Heart right ventricle (tissue), 16 donors: ENCODE results near the gene KRT34. TPM values are rescaled to one million over a fixed set of nuclear protein-coding genes. Genes with fewer than 3 reads are reported as not detected.
A peak's percentile ranks its signal among the peaks of the same experiment; 100 is the strongest.

Experiments used
- ATAC-seq, 8 donors: fragments of 200-7000 bp; cut with Tn5 transposase; one replicate each; pipeline ENCODE4 v1.9.1; 2020; ENCODE audit warnings: mild to moderate bottlenecking in 8 of 8, moderate library complexity in 8 of 8, moderate number of reproducible peaks in 1 of 8
- DNase-seq, 2 donors: peaks; one replicate each; pipeline ENCODE4 v3.0.0-alpha.2; 2020
- H3K27ac ChIP-seq, 10 donors: fragments of 200-600 bp; sonication (generic) in 2 of 10; one replicate each; pipeline versions ENCODE4 v1.5.0 to v1.8.0; 2020 to 2022; ENCODE audit warnings: mild to moderate bottlenecking in 3 of 10
- H3K27me3 ChIP-seq, 7 donors: fragments of 200-600 bp; one replicate each; pipeline ENCODE4 v1.8.0; 2021 to 2022; ENCODE audit warnings: mild to moderate bottlenecking in 2 of 7
- H3K36me3 ChIP-seq, 9 donors: fragments of 200-600 bp; sonication (generic) in 1 of 9; one replicate each; pipeline versions ENCODE4 v1.5.0 to v1.8.0; 2020 to 2022; ENCODE audit warnings: mild to moderate bottlenecking in 2 of 9
- H3K4me1 ChIP-seq, 9 donors: fragments of 200-600 bp; sonication (generic) in 1 of 9; one replicate each; pipeline versions ENCODE4 v1.5.0 to v1.8.0; 2020 to 2022; ENCODE audit warnings: mild to moderate bottlenecking in 4 of 9
- H3K4me3 ChIP-seq, 10 donors: fragments of 200-600 bp; sonication (generic) in 2 of 10; one replicate each; pipeline versions ENCODE4 v1.5.0 to v1.8.0; 2020 to 2022; ENCODE audit warnings: mild to moderate bottlenecking in 7 of 10, moderate library complexity in 2 of 10
- H3K9me3 ChIP-seq, 11 donors: fragments of 200-600 bp in 10 of 11; sonication (generic) in 2 of 11; one replicate each; pipeline versions ENCODE4 v1.5.0 to v1.8.0; 2013 to 2022; ENCODE audit warnings: mild to moderate bottlenecking in 2 of 11, control low read depth in 1 of 11, moderate library complexity in 1 of 11
- WGBS, 2 donors: extraction: QIAGEN DNeasy Blood & Tissue Kit; methylation state at CpG; one replicate each; pipeline ENCODE4 v1.1.7; 2013; ENCODE audit warnings: inconsistent platforms in 1 of 2; 5-methylcytosine and 5-hydroxymethylcytosine counted together
- intact Hi-C, 10 donors: fragments of 100-400 bp; cut with DNase I; formaldehyde crosslinking; loops; one replicate each; pipeline versions ENCODE4 v1.11.1 to v1.14.2; 2022
- polyA plus RNA-seq, 2 donors: library from polyadenylated mRNA; stranded (reverse); fragments of 200-250 nt; gene quantifications; one replicate each; pipeline ENCODE4 v1.2.3, GENCODE V29; 2013
- total RNA-seq, 10 donors: library from RNA; stranded (reverse); fragmentation: NEBNext Ultra II Directional in 3 of 10; extraction: Animal tissue kit (Norgen Biotek cat#: 25700) in 3 of 10; gene quantifications; one replicate each; pipeline versions ENCODE4 v1.2.1 to v1.2.4, GENCODE V29; 2021 to 2023
- TF ChIP-seq, protein P1 (sequence below), 9 donors: fragments of 200-600 bp; sonication (generic) in 2 of 9; IDR thresholded peaks; one replicate each; pipeline versions ENCODE4 v1.5.0 to v1.8.0; 2021 to 2022; ENCODE audit warnings: antibody characterized with exemption in 9 of 9, mild to moderate bottlenecking in 5 of 9, moderate library complexity in 1 of 9
- donor health status: Arrhythmogenic right ventricular cardiomyopathy.
- donor health status: ischemic (EF 13 %, LVEDD 7.1; RV severe dilation, severe dysfunction).
- donor health status: healthy with polysubstance abuse.
- donor health status: DM: no; HTN: yes; CAD: no.
- donor health status: DM: no; HTN: no; CAD: no.
- donor health status: ischemic (EF 25% LVEDD 6.9; RV normal size, moderate dysfunction).
- donor health status: ischemic (EF 25% LVEDD 5.7; RV mildly dilated, moderate dysfunction).
- donor health status: healthy.
- donor health status: DM: yes; HTN: yes; CAD: no.
- donor health status: Ischemic cardiomyopathy.
- donor health status: ischemic (EF 35%, LVEDD 5.7; RV mildly dilated, moderate dysfunction).
- donor health status: nonischemic (EF 11% LVEDD 7.7; RV severe dilation, severe dysfunction).
- donor health status: DM: yes; HTN: yes; CAD: no.
- donor health status: PGD.
- donor health status: ischemic (EF 29% LVEDD 5.4; RV normal size, mild dysfunction).
- donor health status: nonischemic (EF 23%, LVEDD 6.1; RV moderate dilation, normal function).

The KRT34 gene
- total and polyA plus RNA-seq, 12 donors: not detected

DNA sequence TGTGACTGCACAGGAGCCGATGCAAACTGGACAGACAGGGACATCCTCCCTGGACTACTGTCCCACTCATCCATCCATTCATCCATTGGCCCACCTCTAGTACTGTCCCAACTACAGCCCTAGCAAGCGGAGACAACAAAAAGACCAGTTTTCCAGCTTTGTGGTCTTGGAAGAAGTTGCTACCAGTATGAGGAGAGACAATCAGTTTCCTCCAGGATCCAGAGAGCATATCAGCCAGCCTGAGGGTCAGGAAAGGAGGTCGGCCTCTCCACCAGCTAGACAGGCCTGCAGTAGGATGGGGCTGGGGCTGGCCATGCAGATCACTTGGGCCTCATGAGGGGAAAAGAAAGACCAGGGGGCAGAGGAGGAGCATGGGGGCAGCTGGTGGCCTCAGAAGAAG is 48.3 kb downstream of the KRT34 start:
- Histone ChIP-seq H3K36me3 (no peaks in the 10 kb centered on the region), H3K27ac (no peak overlapping the region), H3K27me3 (peaks cover 0 to 40% (median 0%) of the 10 kb centered on the region in 7 donors), H3K4me1 (peaks cover 0 to 1% (median 0%) of the 10 kb centered on the region in 9 donors), H3K4me3 (no peak overlapping the region), H3K9me3 (no peaks in the 10 kb centered on the region)
- DNase-seq (no peak), ATAC-seq (no peak)
- intact Hi-C loops: no loop called here
- 88 to 92% methylated on average over 3 of the region's 3 CpGs for WGBS, 2 donors
- TF ChIP-seq, protein P1, sequence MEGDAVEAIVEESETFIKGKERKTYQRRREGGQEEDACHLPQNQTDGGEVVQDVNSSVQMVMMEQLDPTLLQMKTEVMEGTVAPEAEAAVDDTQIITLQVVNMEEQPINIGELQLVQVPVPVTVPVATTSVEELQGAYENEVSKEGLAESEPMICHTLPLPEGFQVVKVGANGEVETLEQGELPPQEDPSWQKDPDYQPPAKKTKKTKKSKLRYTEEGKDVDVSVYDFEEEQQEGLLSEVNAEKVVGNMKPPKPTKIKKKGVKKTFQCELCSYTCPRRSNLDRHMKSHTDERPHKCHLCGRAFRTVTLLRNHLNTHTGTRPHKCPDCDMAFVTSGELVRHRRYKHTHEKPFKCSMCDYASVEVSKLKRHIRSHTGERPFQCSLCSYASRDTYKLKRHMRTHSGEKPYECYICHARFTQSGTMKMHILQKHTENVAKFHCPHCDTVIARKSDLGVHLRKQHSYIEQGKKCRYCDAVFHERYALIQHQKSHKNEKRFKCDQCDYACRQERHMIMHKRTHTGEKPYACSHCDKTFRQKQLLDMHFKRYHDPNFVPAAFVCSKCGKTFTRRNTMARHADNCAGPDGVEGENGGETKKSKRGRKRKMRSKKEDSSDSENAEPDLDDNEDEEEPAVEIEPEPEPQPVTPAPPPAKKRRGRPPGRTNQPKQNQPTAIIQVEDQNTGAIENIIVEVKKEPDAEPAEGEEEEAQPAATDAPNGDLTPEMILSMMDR (IDR thresholded peaks at IDR 0.05): no peak

GRCh38 chr17:41333098-41333497 is 49.0 kb downstream of the KRT34 start:
- no peaks in the 10 kb centered on the region for H3K9me3 ChIP-seq
- intact Hi-C loops: no loop called here
- H3K27me3 ChIP-seq: peaks cover 0 to 40% (median 0%) of the 10 kb centered on the region in 7 donors

GRCh38 chr17:41332239-41332638 is 49.9 kb downstream of the KRT34 start:
- TF ChIP-seq, protein P1 (IDR thresholded peaks at IDR 0.05): no peak
- intact Hi-C loops: no loop called here
- 69 to 71% methylated on average over 2 of the region's 2 CpGs for WGBS, 2 donors
- Histone ChIP-seq H3K4me1 (no peaks in the 10 kb centered on the region), H3K36me3 (no peaks in the 10 kb centered on the region), H3K27me3 (peaks cover 0 to 38% (median 0%) of the 10 kb centered on the region in 7 donors), H3K9me3 (no peaks in the 10 kb centered on the region), H3K27ac (no peak overlapping the region), H3K4me3 (no peak overlapping the region)
- DNase-seq (no peak), ATAC-seq (no peak)

More at GRCh38 chr17:41333098-41333497, 49.0 kb downstream of the KRT34 start:
- ATAC-seq (no peak), DNase-seq (no peak)
- H3K4me3 ChIP-seq: no peak overlapping the region
- TF ChIP-seq, protein P1 (IDR thresholded peaks at IDR 0.05): no peak
- WGBS, 2 donors: 94 to 96% methylated on average over 5 of the region's 5 CpGs
- no peaks in the 10 kb centered on the region for H3K36me3 ChIP-seq
- H3K4me1 ChIP-seq: no peaks in the 10 kb centered on the region
- no peak overlapping the region for H3K27ac ChIP-seq

- H3K4me1 ChIP-seq: no peaks in the 10 kb centered on the region
- TF ChIP-seq, protein P1 (IDR thresholded peaks at IDR 0.05): no peak
- no peaks in the 10 kb centered on the region for H3K9me3 ChIP-seq
- no peak overlapping the region for H3K27ac ChIP-seq
- no peaks in the 10 kb centered on the region for H3K36me3 ChIP-seq
- DNase-seq (no peak), ATAC-seq (peak in 1 of 8 donors; percentile 9)
- H3K4me3 ChIP-seq: no peak overlapping the region
- H3K27me3 ChIP-seq: peaks cover 0 to 33% (median 0%) of the 10 kb centered on the region in 7 donors
- intact Hi-C loops: no loop called here
- 61 to 64% methylated on average over 7 of the region's 7 CpGs for WGBS, 2 donors
Measured at GRCh38 chr17:41331606-41332005, 50.5 kb downstream of the KRT34 start.
